WTC11 (cell line): Measurements from ENCODE around the gene SH3YL1. TPM values are rescaled to one million over a fixed set of nuclear protein-coding genes. Genes with fewer than 3 reads are reported as not detected.

Experiments
- ATAC-seq: fragments of 200-7000 bp; cut with Tn5 transposase; 2 replicates; pipeline ENCODE4 v1.10.0; 2021; ENCODE audit warnings: mild to moderate bottlenecking, moderate library complexity
- CTCF ChIA-PET: fragments of 300-600 bp; sonication (Branson Sonifier 250); formaldehyde crosslinking; loops from one replicate; lab custom pipeline; 2021; ENCODE audit warnings: antibody characterized with exemption; lab: Charles Lee
- POLR2A ChIA-PET: fragments of 350-600 bp; sonication (Branson Sonifier 250); formaldehyde crosslinking; loops from one replicate; lab custom pipeline; 2021; ENCODE audit warnings: antibody characterized with exemption; lab: Charles Lee
- DNase-seq: peaks from one replicate; pipeline ENCODE4 v3.0.0; 2021; ENCODE audit warnings: low spot score
- H3K27ac Mint-ChIP-seq: 2 replicates; pipeline ENCODE4 v1.8.0; 2021; ENCODE audit warnings: mixed read lengths
- H3K27me3 Mint-ChIP-seq: 2 replicates; pipeline ENCODE4 v1.8.0; 2021; ENCODE audit warnings: low read depth, mild to moderate bottlenecking, moderate library complexity, mixed read lengths
- H3K36me3 Mint-ChIP-seq: 2 replicates; pipeline ENCODE4 v1.8.0; 2021; ENCODE audit warnings: mixed read lengths
- H3K4me1 Mint-ChIP-seq: 2 replicates; pipeline ENCODE4 v1.8.0; 2022; ENCODE audit warnings: mixed read lengths
- H3K4me3 Mint-ChIP-seq: 2 replicates; pipeline ENCODE4 v1.8.0; 2021; ENCODE audit warnings: mild to moderate bottlenecking, moderate library complexity, mixed read lengths
- H3K9me3 Mint-ChIP-seq: 2 replicates; pipeline ENCODE4 v1.8.0; 2021; ENCODE audit warnings: mixed read lengths
- ATF1 ChIP-seq: sonication (generic); formaldehyde crosslinking; IDR thresholded peaks from 2 replicates; pipeline ENCODE4 v1.8.1; 2023; ENCODE audit warnings: mild to moderate bottlenecking, moderate library complexity, missing genetic modification reagents
- CREM ChIP-seq: sonication (generic); formaldehyde crosslinking; IDR thresholded peaks from 2 replicates; pipeline ENCODE4 v1.8.1; 2022; ENCODE audit warnings: mild to moderate bottlenecking, missing genetic modification reagents, moderate library complexity
- ESRRA ChIP-seq: sonication (generic); formaldehyde crosslinking; IDR thresholded peaks from 2 replicates; pipeline ENCODE4 v1.8.1; 2022; ENCODE audit warnings: mild to moderate bottlenecking, missing genetic modification reagents, borderline replicate concordance
- ETV6 ChIP-seq: sonication (generic); formaldehyde crosslinking; IDR thresholded peaks from 2 replicates; pipeline ENCODE4 v1.8.1; 2022; ENCODE audit warnings: mild to moderate bottlenecking, missing genetic modification reagents
- FOXK1 ChIP-seq: sonication (generic); formaldehyde crosslinking; IDR thresholded peaks from 2 replicates; pipeline ENCODE4 v1.8.0; 2022; ENCODE audit warnings: mild to moderate bottlenecking, moderate library complexity, missing genetic modification reagents
- IRF2 ChIP-seq: sonication (generic); formaldehyde crosslinking; IDR thresholded peaks from 2 replicates; pipeline ENCODE4 v1.8.0; 2022; ENCODE audit warnings: low read depth, missing genetic modification reagents, borderline replicate concordance
- KAT7 ChIP-seq: sonication (generic); formaldehyde crosslinking; IDR thresholded peaks from 2 replicates; pipeline ENCODE4 v1.8.1; 2023; ENCODE audit warnings: missing genetic modification reagents, mild to moderate bottlenecking, borderline replicate concordance
- SMAD4 ChIP-seq: sonication (generic); formaldehyde crosslinking; IDR thresholded peaks from 2 replicates; pipeline ENCODE4 v1.8.0; 2022; ENCODE audit warnings: mild to moderate bottlenecking, missing genetic modification reagents
- TCF7 ChIP-seq: sonication (generic); formaldehyde crosslinking; IDR thresholded peaks from 2 replicates; pipeline ENCODE4 v1.8.0; 2022; ENCODE audit warnings: mild to moderate bottlenecking, low read depth, missing genetic modification reagents, moderate library complexity
- ZBTB21 ChIP-seq: sonication (generic); formaldehyde crosslinking; IDR thresholded peaks from 2 replicates; pipeline ENCODE4 v1.8.1; 2023; ENCODE audit warnings: mild to moderate bottlenecking, missing genetic modification reagents, borderline replicate concordance
- ZNF219 ChIP-seq: sonication (generic); formaldehyde crosslinking; IDR thresholded peaks from 2 replicates; pipeline ENCODE4 v1.8.0; 2023; ENCODE audit warnings: missing genetic modification reagents, mild to moderate bottlenecking, borderline replicate concordance
- ZNF317 ChIP-seq: sonication (generic); formaldehyde crosslinking; IDR thresholded peaks from 2 replicates; pipeline ENCODE4 v1.8.1; 2023; ENCODE audit warnings: low read depth, mild to moderate bottlenecking, moderate library complexity, missing genetic modification reagents, borderline replicate concordance
- total RNA-seq: library from RNA; stranded (reverse); gene quantifications from 3 replicates; pipeline ENCODE4 v1.2.3, GENCODE V29; 2021
- TF ChIP-seq, protein P1 (sequence below): fragments of 250-450 bp; sonication (Bioruptor Pico); conservative IDR thresholded peaks from 2 replicates; pipeline ENCODE4 v1.9.0; 2021; ENCODE audit warnings: mild to moderate bottlenecking
- TF ChIP-seq, protein P2 (sequence below): sonication (generic); formaldehyde crosslinking; IDR thresholded peaks from 2 replicates; pipeline ENCODE4 v1.8.0; 2022; ENCODE audit warnings: missing genetic modification reagents
- TF ChIP-seq, protein P3 (sequence below): sonication (generic); formaldehyde crosslinking; conservative IDR thresholded peaks from 2 replicates; pipeline ENCODE4 v1.8.1; 2022; ENCODE audit warnings: mild to moderate bottlenecking, missing genetic modification reagents
- TF ChIP-seq, protein P4 (sequence below): fragments of 250-450 bp; sonication (Bioruptor Pico); IDR thresholded peaks from 2 replicates; pipeline ENCODE4 v1.8.0; 2021; ENCODE audit warnings: mild to moderate bottlenecking
- TF ChIP-seq, protein P5 (sequence below): sonication (generic); formaldehyde crosslinking; IDR thresholded peaks from 2 replicates; pipeline ENCODE4 v1.8.0; 2023; ENCODE audit warnings: missing genetic modification reagents
- TF ChIP-seq, protein P6 (sequence below): sonication (generic); formaldehyde crosslinking; conservative IDR thresholded peaks from 2 replicates; pipeline ENCODE4 v1.8.1; 2023; ENCODE audit warnings: mild to moderate bottlenecking, low read depth, missing genetic modification reagents, moderate library complexity

Gene SH3YL1
- total RNA-seq, 1 experiment from 2014 or later = 26.4 TPM

DNA sequence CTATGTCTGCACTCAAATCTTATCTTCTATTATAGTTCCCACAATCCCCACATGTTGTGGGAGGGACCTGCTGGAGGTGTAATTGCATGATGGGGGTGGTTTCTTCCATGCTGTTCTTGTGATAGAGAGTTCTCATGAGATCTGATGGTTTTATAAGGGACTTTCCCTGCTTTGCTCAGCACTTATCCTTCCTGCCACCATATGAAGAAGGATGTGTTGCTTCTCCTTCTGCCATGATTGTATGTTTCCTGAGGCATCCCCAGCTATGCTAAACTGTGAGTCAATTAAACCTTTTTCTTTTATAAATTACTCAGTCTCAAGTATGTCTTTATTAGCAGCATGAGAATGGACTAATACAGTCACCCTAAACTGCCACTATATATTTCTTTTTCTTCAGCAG is 79.1 kb downstream of the SH3YL1 start (continued):
- TF ChIP-seq, protein P1, sequence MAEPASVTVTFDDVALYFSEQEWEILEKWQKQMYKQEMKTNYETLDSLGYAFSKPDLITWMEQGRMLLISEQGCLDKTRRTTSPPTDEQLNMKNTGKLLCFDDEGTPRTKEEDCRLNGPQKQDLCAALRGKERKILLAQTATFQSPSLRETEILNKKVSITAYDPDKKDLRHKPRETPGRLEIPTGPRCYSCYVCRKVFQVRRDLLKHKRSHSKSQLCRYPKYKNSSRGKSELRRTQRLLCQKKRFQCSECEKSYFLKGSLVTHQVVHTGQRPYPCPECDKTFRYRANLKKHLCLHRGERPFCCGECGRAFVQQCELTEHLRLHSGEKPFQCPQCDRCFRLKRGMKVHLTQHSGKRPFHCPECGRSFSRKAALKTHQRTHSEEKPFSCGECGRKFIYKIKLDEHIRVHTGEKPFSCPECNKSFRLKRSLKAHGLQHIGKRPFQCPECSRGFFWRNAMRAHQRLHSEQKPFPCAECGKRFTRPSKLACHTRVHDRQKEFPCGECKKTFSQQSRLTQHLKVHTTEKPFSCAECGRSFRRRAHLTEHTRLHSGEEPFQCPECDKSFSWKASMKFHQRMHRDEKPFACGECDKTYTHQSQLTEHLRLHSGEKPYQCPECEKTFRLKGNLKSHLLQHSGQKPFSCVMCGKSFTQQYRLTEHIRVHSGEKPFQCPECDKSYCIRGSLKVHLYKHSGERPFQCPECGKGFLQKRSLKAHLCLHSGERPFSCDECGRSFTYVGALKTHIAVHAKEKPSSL = no peak

DNA sequence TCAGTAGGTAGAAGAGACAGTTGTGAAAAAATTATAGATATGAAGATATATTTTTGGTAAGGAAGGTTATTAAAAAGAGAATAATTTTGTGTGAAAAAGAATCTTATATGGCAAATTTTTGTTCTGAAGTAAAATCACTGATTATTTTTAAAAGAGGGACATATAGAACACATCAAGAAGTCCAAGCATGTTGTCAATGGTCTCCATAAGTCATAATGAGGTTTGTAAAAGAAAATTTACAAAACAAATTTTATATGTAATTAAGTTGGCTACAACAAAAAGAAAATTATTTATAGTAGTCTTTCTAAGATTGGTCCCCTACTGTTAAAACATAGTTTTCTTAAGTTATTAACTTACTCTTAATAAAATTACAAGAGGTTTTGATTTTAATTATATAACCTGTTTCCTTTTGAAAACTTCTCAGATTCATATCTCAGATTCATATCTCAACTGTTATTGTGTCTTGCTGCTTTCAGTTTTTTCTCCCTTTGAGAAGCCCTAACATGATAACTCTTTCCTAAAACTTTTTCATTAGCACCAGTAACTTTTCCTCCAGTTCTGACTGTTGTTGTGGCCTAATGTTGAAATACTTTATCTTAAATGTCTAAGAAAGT is 81.2 kb downstream of the SH3YL1 start:
- CTCF ChIA-PET = no interaction called here
- H3K4me3 Mint-ChIP-seq = no peak overlapping the region
- no peaks in the 10 kb centered on the region for H3K4me1 Mint-ChIP-seq
- TF ChIP-seq ATF1 (CRISPR knock-in tag) = no peak
- no peak for TF ChIP-seq FOXK1 (CRISPR knock-in tag)
- TF ChIP-seq, protein P2, sequence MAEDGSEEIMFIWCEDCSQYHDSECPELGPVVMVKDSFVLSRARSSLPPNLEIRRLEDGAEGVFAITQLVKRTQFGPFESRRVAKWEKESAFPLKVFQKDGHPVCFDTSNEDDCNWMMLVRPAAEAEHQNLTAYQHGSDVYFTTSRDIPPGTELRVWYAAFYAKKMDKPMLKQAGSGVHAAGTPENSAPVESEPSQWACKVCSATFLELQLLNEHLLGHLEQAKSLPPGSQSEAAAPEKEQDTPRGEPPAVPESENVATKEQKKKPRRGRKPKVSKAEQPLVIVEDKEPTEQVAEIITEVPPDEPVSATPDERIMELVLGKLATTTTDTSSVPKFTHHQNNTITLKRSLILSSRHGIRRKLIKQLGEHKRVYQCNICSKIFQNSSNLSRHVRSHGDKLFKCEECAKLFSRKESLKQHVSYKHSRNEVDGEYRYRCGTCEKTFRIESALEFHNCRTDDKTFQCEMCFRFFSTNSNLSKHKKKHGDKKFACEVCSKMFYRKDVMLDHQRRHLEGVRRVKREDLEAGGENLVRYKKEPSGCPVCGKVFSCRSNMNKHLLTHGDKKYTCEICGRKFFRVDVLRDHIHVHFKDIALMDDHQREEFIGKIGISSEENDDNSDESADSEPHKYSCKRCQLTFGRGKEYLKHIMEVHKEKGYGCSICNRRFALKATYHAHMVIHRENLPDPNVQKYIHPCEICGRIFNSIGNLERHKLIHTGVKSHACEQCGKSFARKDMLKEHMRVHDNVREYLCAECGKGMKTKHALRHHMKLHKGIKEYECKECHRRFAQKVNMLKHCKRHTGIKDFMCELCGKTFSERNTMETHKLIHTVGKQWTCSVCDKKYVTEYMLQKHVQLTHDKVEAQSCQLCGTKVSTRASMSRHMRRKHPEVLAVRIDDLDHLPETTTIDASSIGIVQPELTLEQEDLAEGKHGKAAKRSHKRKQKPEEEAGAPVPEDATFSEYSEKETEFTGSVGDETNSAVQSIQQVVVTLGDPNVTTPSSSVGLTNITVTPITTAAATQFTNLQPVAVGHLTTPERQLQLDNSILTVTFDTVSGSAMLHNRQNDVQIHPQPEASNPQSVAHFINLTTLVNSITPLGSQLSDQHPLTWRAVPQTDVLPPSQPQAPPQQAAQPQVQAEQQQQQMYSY (CRISPR knock-in tag) = no peak
- no peak for TF ChIP-seq CREM (CRISPR knock-in tag)
- TF ChIP-seq, protein P3, sequence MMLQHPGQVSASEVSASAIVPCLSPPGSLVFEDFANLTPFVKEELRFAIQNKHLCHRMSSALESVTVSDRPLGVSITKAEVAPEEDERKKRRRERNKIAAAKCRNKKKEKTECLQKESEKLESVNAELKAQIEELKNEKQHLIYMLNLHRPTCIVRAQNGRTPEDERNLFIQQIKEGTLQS (CRISPR knock-in tag) = no peak
- H3K9me3 Mint-ChIP-seq = peaks cover 74% of the 10 kb centered on the region
- peaks cover 57% of the 10 kb centered on the region for H3K36me3 Mint-ChIP-seq
- no peak for DNase-seq
- POLR2A ChIA-PET = no interaction called here
- H3K27ac Mint-ChIP-seq = no peak overlapping the region
- peaks cover 16% of the 10 kb centered on the region for H3K27me3 Mint-ChIP-seq
- no peak for ATAC-seq

DNA sequence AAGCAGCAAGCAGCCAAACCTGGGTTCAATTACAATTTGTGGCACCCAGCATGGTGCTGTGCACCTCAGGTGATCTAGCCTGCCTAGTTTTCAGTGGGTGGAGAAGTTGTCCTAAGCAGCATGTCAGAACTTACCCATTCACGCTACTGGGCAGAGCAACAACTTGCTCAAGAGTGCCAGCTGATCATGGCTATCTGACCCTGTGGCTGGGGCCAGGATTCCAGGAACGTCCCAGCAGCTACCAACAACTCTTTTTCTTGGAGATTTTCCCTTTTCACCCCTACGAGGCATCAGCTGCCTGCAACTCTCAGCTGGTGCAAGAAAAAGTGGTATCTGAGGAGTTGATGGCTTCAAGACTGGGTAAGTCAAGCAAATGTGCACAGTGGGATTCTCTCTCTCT is 83.5 kb downstream of the SH3YL1 start:
- Mint-ChIP-seq H3K36me3 (peaks cover 36% of the 10 kb centered on the region), H3K9me3 (peaks cover 54% of the 10 kb centered on the region), H3K4me1 (no peaks in the 10 kb centered on the region), H3K27me3 (peaks cover 11% of the 10 kb centered on the region), H3K4me3 (no peak overlapping the region), H3K27ac (no peak overlapping the region)
- CTCF ChIA-PET = no interaction called here
- DNase-seq = no peak
- POLR2A ChIA-PET = no interaction called here
- no peak for ATAC-seq
- no peak for TF ChIP-seq KAT7
- no peak for TF ChIP-seq IRF2
- no peak for TF ChIP-seq ETV6 (CRISPR knock-in tag)
- TF ChIP-seq, protein P2 (CRISPR knock-in tag) = no peak
- TF ChIP-seq TCF7 (CRISPR knock-in tag) = no peak
- TF ChIP-seq, protein P4, sequence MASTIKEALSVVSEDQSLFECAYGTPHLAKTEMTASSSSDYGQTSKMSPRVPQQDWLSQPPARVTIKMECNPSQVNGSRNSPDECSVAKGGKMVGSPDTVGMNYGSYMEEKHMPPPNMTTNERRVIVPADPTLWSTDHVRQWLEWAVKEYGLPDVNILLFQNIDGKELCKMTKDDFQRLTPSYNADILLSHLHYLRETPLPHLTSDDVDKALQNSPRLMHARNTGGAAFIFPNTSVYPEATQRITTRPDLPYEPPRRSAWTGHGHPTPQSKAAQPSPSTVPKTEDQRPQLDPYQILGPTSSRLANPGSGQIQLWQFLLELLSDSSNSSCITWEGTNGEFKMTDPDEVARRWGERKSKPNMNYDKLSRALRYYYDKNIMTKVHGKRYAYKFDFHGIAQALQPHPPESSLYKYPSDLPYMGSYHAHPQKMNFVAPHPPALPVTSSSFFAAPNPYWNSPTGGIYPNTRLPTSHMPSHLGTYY (CRISPR knock-in tag) = no peak
- TF ChIP-seq SMAD4 (CRISPR knock-in tag) = no peak
- TF ChIP-seq, protein P5, sequence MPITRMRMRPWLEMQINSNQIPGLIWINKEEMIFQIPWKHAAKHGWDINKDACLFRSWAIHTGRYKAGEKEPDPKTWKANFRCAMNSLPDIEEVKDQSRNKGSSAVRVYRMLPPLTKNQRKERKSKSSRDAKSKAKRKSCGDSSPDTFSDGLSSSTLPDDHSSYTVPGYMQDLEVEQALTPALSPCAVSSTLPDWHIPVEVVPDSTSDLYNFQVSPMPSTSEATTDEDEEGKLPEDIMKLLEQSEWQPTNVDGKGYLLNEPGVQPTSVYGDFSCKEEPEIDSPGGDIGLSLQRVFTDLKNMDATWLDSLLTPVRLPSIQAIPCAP (CRISPR knock-in tag) = no peak
- TF ChIP-seq ESRRA (CRISPR knock-in tag) = no peak
- TF ChIP-seq ZNF219 (CRISPR knock-in tag) = no peak
- no peak for TF ChIP-seq ZNF317 (CRISPR knock-in tag)
- no peak for TF ChIP-seq ZBTB21 (CRISPR knock-in tag)
- TF ChIP-seq, protein P6, sequence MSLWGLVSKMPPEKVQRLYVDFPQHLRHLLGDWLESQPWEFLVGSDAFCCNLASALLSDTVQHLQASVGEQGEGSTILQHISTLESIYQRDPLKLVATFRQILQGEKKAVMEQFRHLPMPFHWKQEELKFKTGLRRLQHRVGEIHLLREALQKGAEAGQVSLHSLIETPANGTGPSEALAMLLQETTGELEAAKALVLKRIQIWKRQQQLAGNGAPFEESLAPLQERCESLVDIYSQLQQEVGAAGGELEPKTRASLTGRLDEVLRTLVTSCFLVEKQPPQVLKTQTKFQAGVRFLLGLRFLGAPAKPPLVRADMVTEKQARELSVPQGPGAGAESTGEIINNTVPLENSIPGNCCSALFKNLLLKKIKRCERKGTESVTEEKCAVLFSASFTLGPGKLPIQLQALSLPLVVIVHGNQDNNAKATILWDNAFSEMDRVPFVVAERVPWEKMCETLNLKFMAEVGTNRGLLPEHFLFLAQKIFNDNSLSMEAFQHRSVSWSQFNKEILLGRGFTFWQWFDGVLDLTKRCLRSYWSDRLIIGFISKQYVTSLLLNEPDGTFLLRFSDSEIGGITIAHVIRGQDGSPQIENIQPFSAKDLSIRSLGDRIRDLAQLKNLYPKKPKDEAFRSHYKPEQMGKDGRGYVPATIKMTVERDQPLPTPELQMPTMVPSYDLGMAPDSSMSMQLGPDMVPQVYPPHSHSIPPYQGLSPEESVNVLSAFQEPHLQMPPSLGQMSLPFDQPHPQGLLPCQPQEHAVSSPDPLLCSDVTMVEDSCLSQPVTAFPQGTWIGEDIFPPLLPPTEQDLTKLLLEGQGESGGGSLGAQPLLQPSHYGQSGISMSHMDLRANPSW = no peak
